Parathyroid adenoma (tissue), 2 donors: Measurements from ENCODE around the gene TEAD4.

Experiments
- H2AFZ ChIP-seq: fragments of 300-600 bp; sonication (generic); one replicate; pipeline ENCODE4 v1.7.0; 2017; ENCODE audit warnings: antibody characterized with exemption, mild to moderate bottlenecking
- H3K27ac ChIP-seq: fragments of 300-600 bp; sonication (generic); one replicate; pipeline ENCODE4 v1.7.0; 2017
- H3K27me3 ChIP-seq: fragments of 300-600 bp; sonication (generic); one replicate; pipeline ENCODE4 v1.7.0; 2017; ENCODE audit warnings: low read length; ENCODE audit not compliant: control insufficient read depth, insufficient read depth
- H3K36me3 ChIP-seq: fragments of 300-600 bp; sonication (generic); one replicate; pipeline ENCODE4 v1.7.0; 2017; ENCODE audit warnings: low read length; ENCODE audit not compliant: control insufficient read depth, insufficient read depth
- H3K4me1 ChIP-seq: fragments of 300-600 bp; sonication (generic); one replicate; pipeline ENCODE4 v1.7.0; 2017; ENCODE audit warnings: control low read depth
- H3K4me2 ChIP-seq: fragments of 300-600 bp; sonication (generic); one replicate; pipeline ENCODE4 v1.7.0; 2017; ENCODE audit warnings: low read length
- H3K4me3 ChIP-seq: fragments of 300-600 bp; sonication (generic); one replicate; pipeline ENCODE4 v1.7.0; 2017; ENCODE audit warnings: low read depth, low read length
- H3K79me2 ChIP-seq: fragments of 300-600 bp; sonication (generic); one replicate; pipeline ENCODE4 v1.7.0; 2017; ENCODE audit warnings: control low read depth
- H3K9ac ChIP-seq: fragments of 300-600 bp; sonication (generic); one replicate; pipeline ENCODE4 v1.7.0; 2017; ENCODE audit warnings: mild to moderate bottlenecking
- H3K9me3 ChIP-seq: fragments of 300-600 bp; sonication (generic); one replicate; pipeline ENCODE4 v1.7.0; 2017; ENCODE audit warnings: low read length; ENCODE audit not compliant: control insufficient read depth
- CTCF ChIP-seq: fragments of 300-600 bp; sonication (generic); IDR thresholded peaks from one replicate; pipeline ENCODE4 v1.7.0; 2017; ENCODE audit warnings: antibody characterized with exemption, mild to moderate bottlenecking
- donor health status: primary hyperparathyroidism.

The TEAD4 gene

GRCh38 chr12:2988494-2988893 lies 29.3 kb downstream of the TEAD4 start:
- no peak for TF ChIP-seq CTCF
- H3K27ac ChIP-seq, result no peak overlapping the region
- no peak overlapping the region for H3K4me3 ChIP-seq
- H3K9me3 ChIP-seq, result no peaks in the 10 kb centered on the region
- no peak overlapping the region for H2AFZ ChIP-seq
- no peaks in the 10 kb centered on the region for H3K36me3 ChIP-seq
- H3K4me1 ChIP-seq, result no peaks in the 10 kb centered on the region
- no peak overlapping the region for H3K4me2 ChIP-seq
- H3K27me3 ChIP-seq, result no peaks in the 10 kb centered on the region
- no peak overlapping the region for H3K9ac ChIP-seq
- H3K79me2 ChIP-seq, result no peaks in the 10 kb centered on the region

DNA sequence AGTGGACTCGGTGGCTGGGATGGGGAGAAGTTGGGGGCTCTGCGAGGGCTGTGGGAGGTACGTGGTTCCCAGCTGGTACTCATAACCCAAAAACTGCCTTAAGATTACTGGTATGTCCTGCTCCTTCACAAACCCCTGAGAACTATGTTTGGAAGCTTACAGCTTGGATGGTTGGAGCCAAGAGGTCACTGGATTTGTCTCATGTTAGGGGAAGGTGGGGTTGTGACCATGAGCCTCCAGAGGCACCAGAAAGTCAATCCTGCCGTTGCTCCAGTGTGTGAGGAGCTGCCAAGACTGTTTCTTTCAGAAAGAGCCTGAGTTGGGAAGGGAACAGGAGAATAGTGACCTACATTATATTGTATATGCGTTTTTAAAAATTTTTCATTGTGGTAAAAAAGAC lies 33.5 kb downstream of the TEAD4 start:
- Histone ChIP-seq H3K27me3 (no peaks in the 10 kb centered on the region), H3K36me3 (no peaks in the 10 kb centered on the region), H3K9ac (no peak overlapping the region), H3K79me2 (no peaks in the 10 kb centered on the region), H3K4me2 (no peak overlapping the region), H3K9me3 (no peaks in the 10 kb centered on the region), H3K4me1 (no peaks in the 10 kb centered on the region), H3K4me3 (no peak overlapping the region), H2AFZ (no peak overlapping the region), H3K27ac (no peak overlapping the region)
- no peak for TF ChIP-seq CTCF

DNA sequence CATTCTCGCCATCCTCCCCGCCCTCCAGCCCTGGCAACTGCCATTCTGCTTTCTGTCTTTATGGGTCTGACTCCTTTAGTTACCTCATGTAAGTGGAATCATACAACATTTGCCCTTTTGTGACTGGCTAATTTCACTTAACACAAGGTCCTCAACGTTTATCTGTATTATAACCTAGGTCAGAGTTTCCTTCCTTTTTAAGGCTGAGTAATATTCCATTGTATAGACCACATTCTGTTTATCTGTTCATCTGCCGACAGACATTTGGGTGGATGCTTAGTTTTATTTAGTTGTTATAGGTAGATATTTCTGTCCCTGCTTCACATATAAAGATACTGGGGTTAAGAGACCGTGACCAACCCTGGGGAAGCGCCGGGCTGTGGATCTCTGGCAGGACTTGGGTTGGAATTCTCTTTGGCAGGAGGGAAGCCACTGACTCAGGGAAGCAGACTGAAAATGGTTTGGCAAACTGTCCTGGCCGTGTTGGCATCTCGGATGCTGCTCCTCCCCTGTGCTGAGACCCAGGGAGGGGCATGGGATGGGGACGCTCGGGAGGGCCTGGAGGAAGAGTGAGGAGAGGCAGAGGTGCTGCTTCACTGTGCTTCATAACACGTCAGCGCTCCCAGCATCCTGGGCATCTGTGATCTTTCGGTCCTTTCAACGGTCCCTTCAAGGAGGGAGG lies 38.9 kb downstream of the TEAD4 start:
- no peak overlapping the region for H3K4me3 ChIP-seq
- H3K4me1 ChIP-seq, result no peaks in the 10 kb centered on the region
- H3K4me2 ChIP-seq, result no peak overlapping the region
- H3K79me2 ChIP-seq, result no peaks in the 10 kb centered on the region
- no peak overlapping the region for H2AFZ ChIP-seq
- no peaks in the 10 kb centered on the region for H3K36me3 ChIP-seq
- TF ChIP-seq CTCF, result no peak
- no peak overlapping the region for H3K9ac ChIP-seq
- H3K27ac ChIP-seq, result no peak overlapping the region
- no peaks in the 10 kb centered on the region for H3K9me3 ChIP-seq
- no peaks in the 10 kb centered on the region for H3K27me3 ChIP-seq

- Histone ChIP-seq H3K79me2 (no peaks in the 10 kb centered on the region), H3K4me1 (no peaks in the 10 kb centered on the region), H3K27me3 (no peaks in the 10 kb centered on the region), H3K27ac (no peak overlapping the region), H3K4me2 (no peak overlapping the region), H2AFZ (no peak overlapping the region), H3K4me3 (no peak overlapping the region), H3K9me3 (no peaks in the 10 kb centered on the region), H3K36me3 (no peaks in the 10 kb centered on the region), H3K9ac (no peak overlapping the region)
- TF ChIP-seq CTCF, result no peak
These were observed 39.6 kb downstream of the TEAD4 start for GRCh38 chr12:2998789-2999264.

DNA sequence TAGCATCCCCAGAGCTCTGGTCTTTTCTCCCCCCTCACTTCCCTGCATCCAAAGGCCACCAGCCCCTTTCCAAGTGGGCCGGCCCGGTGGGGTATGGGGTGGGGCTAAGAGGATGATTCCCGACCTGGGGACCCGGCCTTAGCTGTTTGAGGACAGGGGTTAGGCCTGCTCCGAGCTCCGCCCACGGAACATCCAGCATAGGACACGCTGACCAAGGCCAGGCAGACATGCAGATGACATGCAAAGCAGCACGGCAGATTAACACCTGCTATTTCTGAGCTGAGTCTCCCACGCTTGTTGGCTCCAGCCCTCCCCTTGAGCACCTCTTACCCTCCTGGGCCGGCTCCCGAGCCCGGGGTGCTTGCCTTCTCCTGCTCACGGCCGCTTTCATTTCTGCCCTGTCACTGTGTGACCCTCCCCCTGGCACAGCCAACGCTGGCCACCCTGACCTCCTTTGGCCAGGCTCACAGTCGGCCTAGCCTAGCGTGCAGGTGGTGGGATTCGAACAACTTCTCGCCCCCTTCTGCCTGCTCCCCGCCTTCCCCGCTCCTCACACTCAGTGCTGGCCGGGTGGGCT lies 40.2 kb downstream of the TEAD4 start:
- Histone ChIP-seq H3K36me3 (no peaks in the 10 kb centered on the region), H3K27ac (no peak overlapping the region), H3K4me1 (no peaks in the 10 kb centered on the region), H3K9ac (no peak overlapping the region), H3K79me2 (no peaks in the 10 kb centered on the region), H2AFZ (no peak overlapping the region), H3K4me2 (no peak overlapping the region), H3K27me3 (no peaks in the 10 kb centered on the region), H3K4me3 (no peak overlapping the region), H3K9me3 (no peaks in the 10 kb centered on the region)
- no peak for TF ChIP-seq CTCF
